NCI-H82 treated with DMSO at 0.1 percent for 48 hours (cell line): ENCODE data around the gene LARGE1.

Experiments
- DNase-seq: peaks from one replicate; lab custom pipeline; 2025; ENCODE audit not compliant: unreplicated experiment; lab: John Stamatoyannopoulos, UW

LARGE1 gene

DNA sequence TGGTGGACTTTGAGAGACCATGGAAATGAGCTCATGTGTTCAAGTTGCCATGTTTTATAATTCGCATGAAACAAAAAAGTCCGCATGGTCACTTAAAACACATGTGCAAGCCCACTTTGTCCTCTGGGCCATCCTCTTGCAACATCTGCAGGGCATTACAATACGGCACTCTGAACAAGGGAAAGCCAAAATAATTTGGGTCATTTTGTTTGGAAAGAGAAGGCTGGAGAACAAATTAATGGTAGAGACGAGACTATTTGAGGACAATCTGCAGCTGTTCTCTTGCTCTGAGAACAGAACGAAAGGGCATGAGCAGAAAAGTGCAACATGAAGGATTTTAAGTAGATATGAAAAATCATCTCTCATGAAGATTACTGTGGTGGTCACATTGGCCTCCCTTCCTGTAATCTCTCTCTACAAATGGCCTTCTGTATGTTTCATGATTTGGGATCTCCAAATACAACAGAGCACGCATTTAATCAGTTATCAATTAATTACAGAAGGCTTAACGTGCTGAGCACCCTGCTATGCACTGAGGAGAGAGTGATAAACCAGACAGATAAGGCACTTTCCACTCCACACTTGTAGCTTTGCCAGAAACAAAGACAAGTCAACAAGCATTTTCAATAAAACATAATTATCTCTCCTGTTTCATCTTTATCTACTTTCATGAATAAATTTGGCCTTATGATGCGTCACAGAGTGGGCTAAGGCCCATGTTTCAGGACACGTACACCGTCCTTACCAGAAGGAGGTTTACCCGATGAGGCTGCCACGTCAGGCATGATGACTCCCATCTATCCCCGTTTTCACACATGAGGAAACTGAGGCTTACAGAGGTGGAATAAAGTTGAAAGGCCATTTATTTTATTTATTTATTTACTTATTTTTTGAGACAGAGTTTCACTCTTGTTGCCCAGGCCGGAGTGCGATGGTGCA lies 384.1 kb downstream of the LARGE1 start:
- no peak for DNase-seq

DNA sequence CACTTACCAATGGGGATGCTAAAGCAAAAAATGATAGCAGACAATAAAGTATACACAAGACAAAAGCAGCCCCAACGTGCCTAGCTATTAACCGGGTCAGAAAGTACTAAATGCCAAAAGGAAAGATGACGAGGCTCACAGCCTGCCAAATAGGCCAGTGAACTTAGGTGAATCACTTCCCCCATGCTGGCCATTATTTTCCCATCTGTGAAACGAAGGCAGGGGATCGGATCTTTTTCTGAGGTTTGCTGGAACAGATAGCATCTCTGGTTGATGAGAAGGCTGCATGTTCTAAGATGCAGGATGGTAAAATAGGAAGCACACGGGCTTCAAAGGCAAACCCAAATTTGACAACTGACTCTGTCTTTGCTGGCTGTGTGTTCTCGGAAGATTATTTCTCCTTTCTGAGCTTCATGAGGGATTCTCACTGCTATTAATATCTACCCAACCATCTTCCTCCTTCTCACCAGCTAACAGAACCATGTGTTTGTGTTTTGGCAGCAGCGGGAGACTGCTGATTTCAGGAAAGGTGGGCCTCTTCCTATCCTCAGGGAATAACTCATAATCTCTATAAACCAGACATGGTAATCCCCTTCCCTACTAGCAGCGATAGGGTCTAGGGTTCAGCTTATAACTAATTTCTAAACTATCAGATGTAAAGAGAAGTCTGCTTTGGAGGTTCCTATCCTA lies 390.7 kb downstream of the LARGE1 start:
- DNase-seq = no peak

DNA sequence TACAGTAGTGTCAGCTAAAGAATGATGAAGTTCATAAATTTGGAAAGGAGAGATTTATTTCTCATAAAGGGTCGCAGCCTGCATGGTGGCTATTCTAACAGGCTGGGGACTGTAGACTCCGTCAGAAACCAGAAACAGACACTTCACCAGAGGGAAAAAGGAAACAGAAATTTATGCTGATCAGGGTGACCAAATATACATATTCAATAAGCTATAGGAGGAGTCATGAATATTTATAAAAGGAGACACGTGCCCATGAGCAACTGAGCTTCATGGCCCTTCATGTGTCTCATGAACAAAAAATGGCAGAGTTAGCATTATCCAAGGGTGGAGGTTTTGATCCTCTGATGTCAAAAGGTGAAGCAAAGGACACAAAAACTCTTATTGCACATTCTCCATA lies 392.1 kb downstream of the LARGE1 start:
- no peak for DNase-seq

DNA sequence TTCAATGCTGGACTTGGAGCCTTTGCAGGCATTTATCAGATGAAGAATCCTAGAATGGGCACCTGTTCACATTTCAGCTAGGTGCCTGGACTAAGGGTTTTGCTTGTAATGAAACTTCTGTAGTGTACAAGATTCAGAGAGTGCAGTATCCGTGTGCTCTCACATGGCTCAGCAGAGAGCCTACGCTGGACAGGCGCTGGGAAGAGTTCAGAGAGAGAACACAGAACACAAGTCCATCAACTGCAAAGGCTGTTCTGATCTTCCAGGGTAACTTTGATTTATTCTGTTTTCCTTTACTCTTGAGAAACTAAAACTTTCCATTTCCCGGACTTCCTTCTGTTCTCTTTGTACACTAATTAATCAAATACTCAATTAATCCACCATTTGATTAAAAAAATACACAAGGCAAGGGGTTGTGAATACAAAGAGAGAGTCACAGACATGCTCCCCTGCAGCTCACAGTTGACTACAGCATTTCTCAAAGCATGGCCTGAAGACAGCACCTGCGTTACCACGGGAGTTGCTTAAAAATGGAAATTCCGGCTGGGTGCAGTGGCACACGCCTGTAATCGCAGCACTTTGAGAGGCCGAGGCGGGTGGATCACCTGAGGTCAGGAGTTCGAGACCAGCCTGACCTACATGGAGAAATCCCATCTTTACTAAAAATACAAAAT lies 393.7 kb downstream of the LARGE1 start:
- DNase-seq = no peak

DNA sequence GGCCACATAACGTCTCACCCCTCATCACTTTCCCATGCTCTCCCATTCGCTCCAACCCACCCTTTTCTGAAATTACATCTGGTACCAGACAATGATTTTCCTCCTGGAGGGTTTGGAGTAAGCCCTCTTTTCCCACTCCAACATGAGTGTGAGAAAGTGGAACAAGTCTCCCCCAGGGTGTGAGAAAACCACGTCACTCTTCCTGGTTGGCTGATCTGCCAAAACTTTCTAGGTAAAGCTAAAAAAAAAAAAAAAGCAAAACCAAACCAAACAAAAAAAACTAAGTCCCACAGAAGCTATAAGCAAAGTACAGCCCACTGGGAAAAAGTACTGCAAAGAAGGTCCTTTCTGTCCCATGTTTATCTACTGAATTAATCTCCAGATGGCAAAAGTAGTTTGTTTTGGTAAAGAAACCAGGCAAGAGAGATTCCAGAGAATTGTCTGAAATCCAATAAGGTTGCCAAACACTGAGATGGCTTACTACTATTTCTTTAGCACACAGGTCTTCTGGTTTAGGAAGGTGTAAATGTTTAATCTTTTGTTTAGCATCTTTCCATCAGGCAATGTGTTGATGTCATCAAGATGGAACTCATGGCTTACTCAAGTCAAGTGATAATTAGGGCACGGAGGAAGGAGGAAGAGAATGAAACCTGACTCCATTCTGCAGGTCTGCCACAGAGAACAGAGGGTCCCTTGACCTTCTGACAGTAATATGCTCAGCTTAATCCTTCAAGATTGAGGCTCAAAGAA lies 395.6 kb downstream of the LARGE1 start:
- DNase-seq = peak; percentile 20

DNA sequence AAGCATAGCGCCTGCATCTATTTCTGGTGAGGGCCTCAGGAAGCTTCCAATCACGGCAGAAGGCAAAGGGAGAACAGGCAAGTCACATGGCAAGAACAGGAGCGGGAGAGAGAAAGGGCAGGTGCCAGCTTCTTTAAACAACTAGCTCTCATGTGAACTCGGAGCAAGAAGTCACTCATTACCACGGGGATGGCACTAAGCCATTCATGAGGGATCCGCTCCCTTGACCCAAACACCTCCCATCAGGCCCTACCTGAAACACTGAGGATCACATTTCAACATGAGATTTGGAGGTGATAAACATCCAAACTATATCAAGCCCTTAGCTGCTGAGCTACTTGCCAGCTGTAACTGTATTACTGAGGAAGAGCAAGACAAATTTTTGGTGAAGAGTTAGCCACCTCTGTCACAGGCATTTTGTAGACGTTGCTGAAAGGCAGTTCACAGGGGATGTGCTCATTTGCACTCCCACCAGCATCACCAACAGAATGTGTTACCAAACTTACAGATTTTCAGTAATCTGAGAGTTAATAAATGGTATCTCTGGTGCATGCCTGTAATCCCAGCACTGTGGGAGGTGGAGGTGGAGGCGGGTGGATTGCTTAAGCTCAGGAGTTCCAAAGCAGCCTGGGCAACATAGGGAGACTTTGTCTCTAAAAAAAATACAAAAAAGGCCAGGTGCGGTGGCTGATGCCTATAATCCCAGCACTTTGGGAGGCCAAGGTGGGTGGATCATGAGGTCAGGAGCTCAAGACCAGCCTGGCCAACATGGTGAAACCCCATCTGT lies 398.2 kb downstream of the LARGE1 start:
- DNase-seq = no peak

DNA sequence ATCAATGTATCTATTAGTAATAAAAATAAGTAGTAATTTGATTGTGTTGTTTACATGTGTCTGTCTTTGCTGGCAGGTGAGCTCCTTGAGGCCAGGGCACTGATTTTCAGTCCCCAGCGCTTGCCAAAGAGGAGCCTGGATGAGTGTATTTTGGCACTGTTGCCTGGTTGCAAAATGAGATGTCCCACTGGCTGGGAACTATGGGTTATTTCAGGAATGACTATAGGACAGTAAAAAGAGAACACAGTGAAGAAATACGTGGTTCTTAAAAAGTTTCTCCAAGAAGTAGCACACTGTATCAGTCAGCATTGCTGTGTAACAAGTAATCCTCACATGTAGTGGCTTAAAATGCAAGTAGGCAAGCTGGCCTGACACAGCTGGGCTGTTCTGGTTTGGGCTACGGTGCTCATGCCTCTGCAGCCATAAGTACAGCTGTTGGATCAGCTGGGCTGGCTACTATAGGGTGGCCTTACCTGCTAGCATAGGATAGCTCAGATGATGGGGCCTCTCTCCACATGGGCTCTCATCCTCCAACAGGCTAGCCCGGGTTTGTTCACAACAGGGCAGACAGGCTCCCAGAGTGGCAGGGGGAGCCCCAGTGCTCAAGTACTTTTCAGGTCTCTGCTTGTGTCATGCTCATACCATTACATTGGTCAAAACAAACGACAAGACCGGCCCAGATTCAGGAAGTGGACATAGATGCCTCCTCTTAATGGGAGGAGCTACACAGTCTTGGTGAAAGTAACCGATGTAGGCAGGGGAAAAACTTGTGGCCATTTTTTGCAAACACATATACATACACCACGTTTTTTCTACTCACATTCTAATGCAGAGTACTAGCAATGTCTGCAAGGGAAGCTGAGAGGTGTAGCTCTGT lies 399.1 kb downstream of the LARGE1 start:
- no peak for DNase-seq

DNA sequence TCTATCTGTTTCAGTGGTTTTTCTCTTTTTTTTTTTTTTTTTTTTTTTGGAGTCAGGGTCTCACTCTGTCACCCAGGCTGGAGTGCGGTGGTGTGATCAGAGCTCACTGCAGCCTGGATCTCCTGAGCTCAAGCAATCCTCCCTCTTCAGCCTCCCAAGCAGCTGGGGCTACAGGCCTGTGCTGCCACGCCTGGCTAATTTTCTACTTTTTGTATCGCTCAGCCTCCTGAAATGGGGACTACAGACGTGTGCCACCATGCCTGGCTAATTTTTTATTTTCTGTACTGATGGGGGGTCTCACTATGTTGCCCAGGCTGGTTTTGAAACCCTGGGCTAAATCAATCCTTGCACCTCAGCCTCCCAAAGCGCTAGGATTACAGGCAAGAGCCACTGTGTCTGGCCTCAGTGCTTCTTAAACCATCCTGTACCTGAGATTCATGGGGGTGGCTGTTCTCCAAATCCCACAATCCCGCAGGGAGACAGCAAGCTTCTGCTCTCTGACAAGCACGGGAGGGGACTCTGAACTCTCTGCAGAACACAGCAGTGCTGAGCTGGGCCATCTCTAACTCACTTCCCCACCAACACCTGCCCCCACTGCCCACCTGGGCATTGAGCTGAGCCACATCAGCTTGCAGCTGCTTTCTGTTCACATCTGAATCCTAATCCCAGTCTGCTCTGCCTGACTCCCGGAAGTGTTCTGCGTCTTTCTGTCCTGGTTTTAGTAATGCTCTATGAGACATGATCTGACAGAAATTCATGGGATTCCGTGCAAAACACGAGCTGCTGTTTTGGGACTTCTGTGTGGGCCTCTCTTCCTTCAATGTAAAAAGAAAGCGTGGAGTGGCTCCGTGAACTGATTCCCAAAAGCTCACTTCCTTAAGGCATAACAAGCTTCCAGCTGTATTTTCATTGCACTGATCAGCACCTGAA lies 400.0 kb downstream of the LARGE1 start:
- no peak for DNase-seq

DNA sequence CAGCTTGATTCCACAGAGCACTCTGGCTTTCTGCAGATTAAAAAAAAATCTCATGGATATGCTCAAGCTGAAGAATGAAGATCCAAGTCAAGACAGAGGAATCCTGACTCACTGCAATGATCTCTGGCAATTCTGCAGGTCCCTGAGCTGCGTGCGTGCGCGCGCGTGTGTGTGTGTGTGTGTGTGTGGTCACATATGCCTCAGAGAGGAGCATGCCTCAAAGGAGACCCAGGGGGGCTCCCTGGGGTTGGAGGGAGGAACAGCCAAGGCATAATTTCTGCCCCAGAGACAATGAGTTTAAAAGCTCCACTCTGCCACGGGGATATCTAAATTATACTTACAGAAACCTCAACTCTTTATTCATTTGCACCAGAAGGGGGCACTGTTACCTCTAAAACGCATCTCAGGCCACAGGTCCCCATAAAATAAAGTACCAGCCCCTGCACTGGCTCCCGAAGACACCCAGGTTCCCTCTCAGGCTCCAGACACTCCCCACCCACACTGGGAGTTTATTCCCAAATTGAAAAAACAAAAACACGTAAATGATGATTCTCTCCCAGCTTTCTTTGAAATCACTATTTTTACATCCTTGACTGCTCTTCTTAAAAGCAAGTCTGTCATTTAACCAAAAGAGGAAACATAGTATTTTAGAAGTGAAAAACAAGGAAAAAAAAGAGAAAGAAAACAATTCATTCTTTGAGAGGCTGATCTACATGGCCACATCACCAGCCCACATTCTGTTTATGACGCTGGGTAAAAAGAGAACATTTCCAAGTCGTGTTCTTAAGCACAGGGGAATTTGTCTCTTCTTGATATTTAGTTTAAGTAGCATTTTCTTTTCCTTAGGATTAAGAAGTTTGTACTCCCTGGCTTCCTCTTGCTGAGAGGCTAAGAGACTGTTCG lies 401.0 kb downstream of the LARGE1 start:
- peak; percentile 20 for DNase-seq

DNA sequence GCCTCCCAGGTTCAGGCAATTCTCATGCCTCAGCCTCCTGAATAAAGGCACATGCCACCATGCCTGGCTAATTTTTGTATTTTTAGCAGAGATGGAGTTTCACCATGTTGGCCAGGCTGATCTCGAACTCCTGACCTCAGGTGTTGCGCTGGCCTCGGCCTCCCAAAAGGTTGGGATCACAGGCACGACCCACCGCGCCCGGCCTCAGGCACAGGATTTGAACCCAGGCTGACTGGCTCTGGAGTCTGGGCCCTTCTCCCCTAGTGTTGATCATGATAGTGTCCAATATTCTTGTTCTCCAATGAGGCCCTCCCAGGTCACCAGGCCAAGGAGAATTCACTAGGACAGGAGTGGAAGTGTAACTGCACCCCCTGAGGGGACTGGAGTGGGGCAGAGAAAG lies 401.9 kb downstream of the LARGE1 start:
- no peak for DNase-seq

DNA sequence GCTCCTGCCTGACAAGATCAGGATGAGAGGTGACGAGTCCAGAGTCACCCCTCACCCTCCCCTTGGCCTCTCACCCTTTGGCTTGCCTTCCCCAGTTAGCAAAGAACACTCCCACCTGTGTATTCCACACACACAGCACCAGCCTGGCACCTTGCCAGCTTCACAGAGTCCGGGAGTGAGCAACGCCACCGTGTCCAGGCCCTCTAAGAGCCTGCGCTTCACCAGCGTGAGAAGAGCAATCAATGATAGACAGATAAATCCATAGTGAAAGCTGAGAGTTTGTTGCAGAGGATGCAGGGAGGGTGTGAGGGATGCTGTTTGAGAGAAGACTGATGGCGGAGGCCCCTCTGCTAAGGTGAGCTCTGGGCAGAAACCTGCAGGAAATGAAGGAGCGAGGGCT lies 404.5 kb downstream of the LARGE1 start:
- no peak for DNase-seq

DNA sequence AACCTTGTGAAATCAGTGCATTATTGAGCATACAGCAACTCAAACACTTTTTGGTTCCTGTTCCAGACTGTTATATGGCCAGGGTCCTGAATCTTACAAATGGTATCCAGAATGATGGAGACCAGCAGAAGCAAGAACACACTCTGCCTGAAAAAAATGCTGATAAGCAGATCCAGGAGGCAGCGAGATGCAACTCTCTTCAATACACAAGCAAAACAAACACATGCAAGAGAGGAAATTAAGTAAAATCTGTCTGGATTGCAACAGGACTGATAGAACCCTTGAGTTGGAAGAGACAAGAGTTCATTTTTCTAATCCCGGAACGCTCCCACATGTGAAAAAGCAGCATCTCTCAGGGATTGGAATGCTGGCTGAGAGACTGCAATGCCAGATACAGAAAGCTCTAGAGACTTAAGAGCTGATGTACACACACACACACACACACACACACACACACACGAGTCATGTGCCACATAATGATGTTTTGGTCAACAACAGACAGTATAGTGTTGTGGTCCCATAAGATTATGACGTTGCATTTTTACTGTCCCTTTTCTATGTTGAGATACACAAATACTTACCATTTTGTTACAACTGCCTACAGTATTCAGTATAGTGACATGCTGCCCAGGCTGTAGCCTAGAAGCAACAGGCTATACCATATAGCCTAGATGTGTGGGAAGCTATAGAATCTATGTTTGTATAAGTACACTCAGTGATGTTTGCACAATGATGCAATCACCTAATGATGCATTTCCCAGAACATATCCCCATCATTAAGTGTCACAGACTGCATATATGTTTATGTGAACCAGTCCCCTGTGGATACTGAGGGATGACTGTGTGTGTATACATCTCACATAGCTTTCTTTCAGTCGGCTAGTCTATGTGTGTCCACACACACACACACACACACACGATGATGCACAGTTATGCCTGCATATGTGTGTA lies 406.6 kb downstream of the LARGE1 start:
- DNase-seq = no peak

DNA sequence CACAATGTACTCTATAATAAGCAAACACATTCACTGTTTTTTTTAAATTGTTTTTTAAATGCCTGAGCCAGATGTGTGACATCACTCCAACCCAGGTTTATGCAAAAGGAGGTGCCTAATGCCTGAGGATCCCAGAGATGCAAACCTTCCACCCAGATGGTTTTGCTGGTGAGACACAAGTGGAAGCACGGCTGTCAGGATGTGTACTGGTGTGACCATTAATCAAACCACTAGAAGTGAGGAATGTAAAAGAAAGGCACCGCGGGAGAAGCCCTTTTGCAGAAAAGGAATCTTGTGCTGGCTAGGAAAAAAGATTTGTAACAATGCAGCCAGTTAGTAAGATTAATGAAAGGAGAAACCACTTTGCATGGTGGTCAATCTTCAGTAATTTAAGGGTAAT lies 407.4 kb downstream of the LARGE1 start:
- no peak for DNase-seq

DNA sequence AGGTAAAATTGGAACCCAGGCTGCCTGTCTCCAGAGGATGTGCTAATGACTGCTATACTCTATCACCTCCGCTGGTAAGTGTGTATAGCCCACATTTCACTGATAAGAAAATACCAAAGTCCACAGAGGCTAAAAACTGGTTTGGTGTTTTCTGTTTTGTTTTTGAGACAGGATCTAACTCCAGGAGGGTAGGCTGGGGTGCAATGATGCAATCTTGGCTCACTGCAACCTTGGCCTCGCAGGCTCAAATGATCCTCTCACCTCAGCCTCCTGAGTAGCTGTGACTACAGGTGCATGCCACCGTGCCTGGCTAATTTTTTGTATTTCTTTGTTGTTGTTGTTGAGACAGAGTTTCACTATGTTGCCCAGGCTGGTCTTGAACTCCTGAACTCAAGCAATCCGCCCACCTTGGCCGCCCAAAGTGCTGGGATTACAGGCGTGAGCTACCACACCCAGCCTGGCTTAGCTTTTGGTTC lies 409.8 kb downstream of the LARGE1 start:
- no peak for DNase-seq

DNA sequence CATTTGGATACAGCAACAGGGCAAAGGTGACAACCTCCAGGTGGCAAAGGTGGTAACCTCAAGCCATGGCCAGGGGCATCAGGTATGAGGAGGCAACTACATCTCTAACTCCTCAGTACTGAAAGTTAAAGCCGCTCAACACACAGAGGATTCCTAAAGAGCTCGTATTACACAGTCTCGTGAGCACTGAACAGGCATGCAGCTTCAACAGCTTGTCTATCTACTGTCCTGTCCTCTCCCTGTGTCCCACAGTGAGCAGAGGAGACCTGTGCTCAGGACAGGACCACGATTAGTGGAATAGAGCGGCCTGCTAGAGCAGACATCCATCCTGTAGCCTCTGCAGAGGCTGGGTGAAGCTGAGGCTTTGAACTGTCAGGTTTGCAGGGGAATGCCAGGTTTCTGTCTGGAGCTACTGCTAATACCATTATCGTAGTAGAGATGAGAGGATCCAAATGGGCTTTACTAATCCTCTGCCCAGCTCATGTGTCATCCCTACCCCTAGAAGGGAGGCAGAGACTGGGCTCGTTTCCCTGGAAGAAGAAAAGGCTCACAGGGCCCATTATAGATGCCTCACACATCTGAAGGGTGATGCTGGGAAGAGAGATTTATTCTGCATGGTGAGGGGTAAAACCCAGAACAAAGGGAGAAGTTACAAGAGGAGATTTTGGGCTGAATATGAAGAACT lies 415.2 kb downstream of the LARGE1 start:
- peak; percentile 49 for DNase-seq
